GM21360 (cell line): Measurements from ENCODE around the gene CUBN.
"Not testable (repeated sequence)": the region's sequence is repeated elsewhere in the genome, so short reads cannot be mapped to it uniquely, and the experiment has no call there.

Source experiments
- ATAC-seq: cut with Tn5 transposase; IDR thresholded peaks from one replicate; pipeline ENCODE4 v1.9.1; 2021; ENCODE audit warnings: mild to moderate bottlenecking, moderate library complexity; ENCODE audit not compliant: unreplicated experiment

The CUBN gene

GRCh38 chr10:17141504-17142229, 12.1 kb upstream of the CUBN start:
- no peak for ATAC-seq

GRCh38 chr10:17140386-17140761, 10.8 kb upstream of the CUBN start:
- ATAC-seq, result no peak

DNA sequence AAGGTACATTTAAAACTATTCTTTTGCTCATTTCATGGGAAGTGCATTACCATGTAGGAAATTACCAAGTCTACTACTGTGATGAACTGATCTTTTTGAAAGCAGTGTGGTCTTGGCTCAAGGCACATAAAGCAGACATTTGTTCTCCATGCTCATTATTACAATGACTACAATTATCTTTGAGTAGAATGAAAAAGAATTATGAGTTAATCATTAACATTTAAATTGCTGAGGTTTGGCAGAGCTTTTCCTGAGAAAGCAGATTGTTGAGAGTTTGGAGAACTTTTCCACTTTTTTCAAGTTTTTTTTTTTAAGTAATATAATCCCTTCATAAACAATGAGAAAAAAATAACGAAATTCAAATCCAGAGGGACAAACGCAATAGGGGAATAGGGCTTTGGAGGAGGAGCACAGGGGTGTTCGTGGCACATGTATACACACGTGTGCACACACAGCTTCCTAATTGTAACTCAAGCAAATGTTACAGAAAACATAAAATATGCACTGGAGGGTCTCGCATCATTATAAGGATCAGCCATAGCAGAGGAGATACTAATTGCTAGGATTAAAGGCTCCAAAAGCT, 8.9 kb upstream of the CUBN start:
- ATAC-seq, result no peak

GRCh38 chr10:17134737-17135260, 5.2 kb upstream of the CUBN start:
- no peak for ATAC-seq

DNA sequence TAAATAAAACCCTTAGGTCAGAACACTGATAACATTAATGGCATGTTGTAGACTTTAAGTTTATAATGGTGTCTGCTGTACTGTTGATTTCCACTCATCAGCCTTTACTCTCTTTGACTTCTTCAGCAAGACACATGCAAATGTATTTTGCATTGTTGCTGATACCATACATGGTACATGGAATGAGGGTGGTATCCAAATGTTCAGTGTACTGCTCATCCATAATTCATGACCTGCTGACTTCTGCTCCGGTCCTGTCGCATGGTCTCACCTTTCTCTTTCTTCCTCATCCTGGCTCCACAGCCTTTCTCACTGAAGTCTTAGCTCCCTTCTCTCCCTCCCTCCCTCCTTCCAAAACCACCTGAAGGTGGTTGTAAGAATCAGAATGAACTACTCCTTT, 4.7 kb upstream of the CUBN start:
- no peak for ATAC-seq

- no peak for ATAC-seq
Observed at GRCh38 chr10:17128261-17128660, 1.4 kb downstream of the CUBN start.

DNA sequence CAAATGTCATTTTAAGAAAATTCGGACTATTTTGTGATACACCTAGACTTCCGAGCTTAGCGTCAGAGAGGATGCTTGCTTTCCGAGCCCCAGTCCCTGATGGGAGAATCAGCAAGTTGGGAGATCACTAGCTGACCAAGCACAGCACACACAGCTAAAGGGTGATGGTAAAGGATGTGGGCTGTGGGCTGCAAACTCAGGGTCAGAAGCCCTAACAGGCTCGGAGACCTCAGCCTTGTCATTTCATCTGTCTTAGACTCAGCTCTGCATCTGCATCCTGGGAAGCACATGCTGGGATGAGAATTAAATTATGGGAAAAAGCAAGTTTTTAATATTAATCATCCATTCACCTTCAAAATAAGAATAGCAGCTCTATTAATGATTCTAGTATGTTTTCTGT, 3.3 kb downstream of the CUBN start:
- ATAC-seq, result no peak

DNA sequence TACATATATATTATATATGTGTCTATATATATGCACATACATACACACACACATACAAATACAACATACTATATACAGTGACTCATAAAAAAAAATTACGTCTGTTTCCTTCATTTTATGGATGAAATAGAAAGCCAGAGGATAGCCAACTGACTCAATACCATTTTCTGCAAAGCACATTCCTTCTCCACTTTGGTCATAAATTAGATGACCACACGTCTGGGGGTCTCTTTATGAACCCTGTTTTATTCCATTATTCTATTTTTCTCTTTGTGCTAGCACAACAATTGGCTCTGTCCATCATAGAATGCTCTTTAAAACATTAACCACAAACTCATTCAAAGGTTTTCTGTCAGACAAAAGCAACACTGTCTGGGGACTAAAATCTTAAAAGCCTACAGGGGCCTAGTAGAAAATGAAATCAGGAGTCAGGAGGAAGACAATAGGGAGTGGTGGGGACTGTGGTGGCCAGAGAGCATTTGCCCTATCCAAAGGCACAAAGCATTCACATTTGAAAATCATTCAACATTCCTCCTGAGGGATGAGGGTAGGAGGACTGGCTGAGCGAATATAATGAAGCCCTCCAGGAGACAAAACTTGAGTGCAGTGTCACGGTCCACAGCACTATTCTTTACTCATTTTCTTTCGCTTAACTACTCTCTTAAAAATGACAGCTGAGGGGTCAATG, 4.3 kb downstream of the CUBN start:
- no peak for ATAC-seq

DNA sequence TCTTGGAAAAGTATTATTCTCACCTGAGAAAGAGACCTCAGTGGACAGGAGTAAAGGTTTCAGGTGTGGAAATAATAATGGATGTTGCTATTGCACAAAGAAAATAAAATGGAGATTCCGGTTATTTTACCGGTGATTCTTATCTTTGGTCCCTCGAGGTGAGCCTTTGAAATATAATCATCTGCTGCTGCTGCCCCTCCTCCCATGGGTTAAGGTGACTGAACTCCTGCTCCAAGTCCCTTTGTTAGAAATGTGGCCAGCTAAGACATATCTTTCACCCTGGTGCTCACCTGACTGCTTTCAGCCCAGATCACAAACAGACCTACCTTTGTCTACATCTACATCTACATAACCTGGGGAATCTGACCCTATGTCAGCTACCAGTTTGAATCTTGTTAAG, 5.7 kb downstream of the CUBN start:
- ATAC-seq, result no peak

DNA sequence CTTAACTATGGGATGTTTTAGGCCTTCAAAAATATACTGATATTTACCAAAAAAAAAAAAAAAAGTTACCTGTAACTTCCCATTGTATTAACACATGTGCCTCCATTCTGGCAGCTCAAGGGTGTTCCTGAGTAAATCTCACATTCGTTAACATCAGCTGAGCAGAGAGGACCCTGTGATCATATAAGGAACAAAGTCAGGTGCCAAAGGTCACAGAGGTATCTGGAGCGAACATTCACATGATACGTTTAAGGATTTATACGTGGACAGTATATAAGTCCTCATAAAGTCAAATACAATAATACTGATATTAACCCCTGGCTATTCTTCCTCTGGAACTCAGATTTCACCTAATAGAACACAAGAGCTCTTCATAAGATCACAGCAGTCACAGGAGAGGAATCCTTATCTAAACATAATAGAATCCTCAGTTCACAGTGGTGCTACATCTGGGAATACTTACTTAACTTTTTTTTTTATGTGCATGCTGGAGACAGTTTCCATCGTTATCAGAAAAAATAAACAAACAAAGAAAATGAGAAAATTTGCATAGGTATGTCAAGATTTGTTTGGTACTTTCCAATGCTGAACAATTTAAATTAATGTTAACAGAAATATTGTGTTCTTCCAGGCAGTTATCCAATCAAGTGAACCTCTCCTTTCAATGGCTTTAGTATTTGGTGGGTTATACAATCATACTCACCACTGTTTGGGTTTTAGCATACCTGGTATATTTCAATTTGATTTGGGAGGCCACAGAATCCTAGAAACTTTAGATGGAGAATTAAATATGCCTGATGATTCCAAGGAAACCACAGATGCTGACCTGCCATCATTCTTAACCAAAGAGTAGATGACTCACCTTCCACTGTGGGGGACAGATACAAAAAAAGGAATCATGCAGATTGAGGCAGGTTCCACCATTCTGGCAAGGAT, 6.6 kb downstream of the CUBN start:
- ATAC-seq, result no peak

- ATAC-seq, result no peak
Observed at GRCh38 chr10:17122052-17122451, 7.6 kb downstream of the CUBN start.

DNA sequence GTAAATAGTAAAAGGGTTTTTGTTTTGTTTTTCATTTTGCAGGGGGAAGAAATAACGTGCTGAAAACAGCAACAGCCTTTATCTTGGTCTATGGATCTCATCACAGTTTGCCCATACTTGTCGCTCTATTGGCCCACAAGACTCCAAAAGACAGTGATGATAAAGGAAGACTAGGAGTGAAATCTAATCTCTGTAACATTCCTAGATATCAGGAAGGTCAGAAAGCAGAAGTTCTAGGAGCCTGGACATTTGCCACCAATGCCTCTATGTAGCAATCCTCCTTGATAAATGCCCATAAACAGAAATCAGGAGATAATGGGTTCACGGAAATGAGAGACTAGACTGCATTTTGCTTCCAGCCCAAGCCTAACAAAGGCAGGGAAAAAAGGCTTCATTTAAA, 8.9 kb downstream of the CUBN start:
- no peak for ATAC-seq

GRCh38 chr10:17119845-17120244, 9.8 kb downstream of the CUBN start:
- no peak for ATAC-seq

GRCh38 chr10:17116193-17116592, 13.4 kb downstream of the CUBN start:
- no peak for ATAC-seq

- ATAC-seq, result no peak
Observed at GRCh38 chr10:17115683-17116082, 13.9 kb downstream of the CUBN start.

- not testable (repeated sequence) for ATAC-seq
Observed at GRCh38 chr10:17114878-17115444, 14.7 kb downstream of the CUBN start.

- no peak for ATAC-seq
Observed at GRCh38 chr10:17113889-17114540, 15.6 kb downstream of the CUBN start.

GRCh38 chr10:17113346-17113745, 16.3 kb downstream of the CUBN start:
- ATAC-seq, result no peak

DNA sequence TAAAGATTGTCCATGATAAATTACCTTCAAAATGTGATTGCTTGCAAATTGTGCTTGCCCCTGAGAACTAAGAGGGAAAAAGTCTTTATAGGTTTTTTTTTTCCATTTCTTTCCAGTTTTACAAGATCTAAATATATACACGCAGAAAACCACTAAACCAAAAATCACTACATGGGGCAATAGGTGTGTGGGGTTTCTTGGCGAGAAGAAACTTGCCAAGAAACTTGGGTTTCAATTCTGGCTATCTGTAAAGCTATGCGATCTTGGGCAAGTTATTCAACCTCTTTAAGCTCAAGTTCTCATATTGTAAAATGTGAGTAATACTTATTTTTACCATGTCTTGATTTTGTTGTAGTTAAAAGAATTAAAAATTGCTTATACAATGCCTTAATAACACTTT, 17.0 kb downstream of the CUBN start:
- ATAC-seq, result no peak
